DOHH2 (cell line): Measurements from ENCODE around the gene DNAJC17.

Experiments
- EZH2phosphoT487 ChIP-seq: fragments of 200-600 bp; sonication (generic); IDR thresholded peaks from 2 replicates; pipeline ENCODE4 v1.6.1; 2017; ENCODE audit warnings: borderline replicate concordance, mild to moderate bottlenecking, antibody characterized with exemption, low read length, moderate library complexity, mixed read lengths
- TF ChIP-seq, protein P1 (sequence below): fragments of 200-600 bp; sonication (generic); IDR thresholded peaks from one replicate; pipeline ENCODE4 v1.5.1; 2014; ENCODE audit warnings: antibody characterized with exemption, mild to moderate bottlenecking, low read depth, low read length; ENCODE audit not compliant: poor library complexity, severe bottlenecking

GRCh38 chr15:40796512-40796911, 10.8 kb downstream of the DNAJC17 start:
- no peak for TF ChIP-seq EZH2phosphoT487
- TF ChIP-seq, protein P1, sequence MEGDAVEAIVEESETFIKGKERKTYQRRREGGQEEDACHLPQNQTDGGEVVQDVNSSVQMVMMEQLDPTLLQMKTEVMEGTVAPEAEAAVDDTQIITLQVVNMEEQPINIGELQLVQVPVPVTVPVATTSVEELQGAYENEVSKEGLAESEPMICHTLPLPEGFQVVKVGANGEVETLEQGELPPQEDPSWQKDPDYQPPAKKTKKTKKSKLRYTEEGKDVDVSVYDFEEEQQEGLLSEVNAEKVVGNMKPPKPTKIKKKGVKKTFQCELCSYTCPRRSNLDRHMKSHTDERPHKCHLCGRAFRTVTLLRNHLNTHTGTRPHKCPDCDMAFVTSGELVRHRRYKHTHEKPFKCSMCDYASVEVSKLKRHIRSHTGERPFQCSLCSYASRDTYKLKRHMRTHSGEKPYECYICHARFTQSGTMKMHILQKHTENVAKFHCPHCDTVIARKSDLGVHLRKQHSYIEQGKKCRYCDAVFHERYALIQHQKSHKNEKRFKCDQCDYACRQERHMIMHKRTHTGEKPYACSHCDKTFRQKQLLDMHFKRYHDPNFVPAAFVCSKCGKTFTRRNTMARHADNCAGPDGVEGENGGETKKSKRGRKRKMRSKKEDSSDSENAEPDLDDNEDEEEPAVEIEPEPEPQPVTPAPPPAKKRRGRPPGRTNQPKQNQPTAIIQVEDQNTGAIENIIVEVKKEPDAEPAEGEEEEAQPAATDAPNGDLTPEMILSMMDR: no peak
